Memory B cell (primary cell): ENCODE data around the gene PCSK4.

Experiments
- ATAC-seq: fragments of 150-1000 bp; cut with Tn5 transposase; 2 replicates; pipeline ENCODE4 v1.10.0; 2021; ENCODE audit warnings: low read depth, mild to moderate bottlenecking, moderate library complexity
- DNase-seq, 2 donors: peaks; one replicate each; pipeline ENCODE4 v3.0.0; 2022; ENCODE audit warnings: low spot score in 2 of 2
- H3K27ac Mint-ChIP-seq: one replicate; pipeline ENCODE4 v1.8.0; 2022; ENCODE audit warnings: mild to moderate bottlenecking, moderate library complexity, mixed read lengths
- H3K27me3 Mint-ChIP-seq: one replicate; pipeline ENCODE4 v1.8.0; 2022; ENCODE audit warnings: mixed read lengths
- H3K36me3 Mint-ChIP-seq: one replicate; pipeline ENCODE4 v1.8.0; 2022; ENCODE audit warnings: mild to moderate bottlenecking, mixed read lengths
- H3K4me1 Mint-ChIP-seq: one replicate; pipeline ENCODE4 v1.8.0; 2022; ENCODE audit warnings: mixed read lengths
- H3K4me3 Mint-ChIP-seq: one replicate; pipeline ENCODE4 v1.8.0; 2022; ENCODE audit warnings: mild to moderate bottlenecking, moderate library complexity, mixed read lengths
- H3K9me3 Mint-ChIP-seq: one replicate; pipeline ENCODE4 v1.8.0; 2022; ENCODE audit warnings: mixed read lengths

The PCSK4 gene

DNA sequence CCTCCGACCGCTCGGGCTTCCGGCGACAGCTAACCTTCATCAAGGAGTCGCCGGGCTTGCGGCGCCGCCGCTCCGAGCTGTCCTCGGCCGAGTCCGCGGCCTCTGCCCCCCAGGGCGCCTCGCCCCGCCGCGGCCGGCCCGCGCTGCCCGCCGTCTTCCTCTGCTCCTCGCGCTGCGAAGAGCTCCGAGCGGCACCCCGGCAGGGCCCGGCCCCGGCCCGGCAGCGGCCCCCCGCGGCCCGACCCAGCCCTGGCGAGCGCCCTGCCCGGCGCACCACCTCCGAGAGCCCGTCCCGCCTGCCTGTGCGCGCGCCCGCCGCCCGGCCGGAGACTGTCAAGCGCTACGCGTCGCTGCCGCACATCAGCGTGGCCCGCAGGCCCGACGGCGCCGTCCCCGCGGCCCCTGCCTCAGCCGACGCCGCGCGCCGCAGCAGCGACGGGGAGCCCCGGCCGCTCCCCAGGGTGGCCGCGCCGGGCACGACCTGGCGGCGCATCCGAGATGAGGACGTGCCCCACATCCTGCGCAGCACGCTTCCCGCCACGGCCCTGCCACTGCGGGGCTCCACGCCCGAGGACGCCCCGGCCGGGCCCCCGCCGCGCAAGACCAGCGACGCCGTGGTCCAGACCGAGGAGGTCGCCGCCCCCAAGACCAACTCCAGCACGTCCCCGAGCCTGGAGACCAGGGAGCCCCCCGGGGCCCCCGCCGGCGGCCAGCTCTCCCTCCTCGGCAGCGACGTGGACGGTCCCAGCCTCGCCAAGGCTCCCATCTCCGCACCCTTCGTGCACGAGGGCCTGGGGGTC lies 20.7 kb downstream of the PCSK4 start:
- Mint-ChIP-seq H3K9me3 (no peaks in the 10 kb centered on the region), H3K27ac (no peak overlapping the region), H3K27me3 (peaks cover 5% of the 10 kb centered on the region), H3K4me3 (peak overlapping the region; percentile 81), H3K4me1 (peaks cover 13% of the 10 kb centered on the region), H3K36me3 (no peaks in the 10 kb centered on the region)
- DNase-seq (no peak), ATAC-seq (peak; percentile 24)

DNA sequence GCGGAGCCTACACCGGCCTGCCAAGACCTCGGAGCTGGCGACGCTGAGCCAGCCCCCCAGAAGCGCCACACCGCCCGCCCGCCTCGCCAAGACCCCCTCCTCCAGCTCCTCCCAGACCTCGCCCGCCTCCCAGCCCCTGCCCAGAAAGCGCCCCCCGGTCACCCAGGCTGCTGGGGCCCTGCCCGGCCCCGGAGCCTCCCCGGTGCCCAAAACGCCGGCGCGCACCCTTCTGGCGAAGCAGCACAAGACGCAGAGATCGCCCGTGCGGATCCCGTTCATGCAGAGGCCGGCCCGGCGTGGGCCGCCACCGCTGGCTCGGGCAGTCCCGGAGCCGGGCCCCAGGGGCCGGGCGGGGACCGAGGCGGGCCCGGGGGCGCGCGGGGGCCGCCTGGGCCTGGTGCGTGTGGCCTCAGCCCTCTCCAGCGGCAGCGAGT lies 21.3 kb downstream of the PCSK4 start:
- Mint-ChIP-seq H3K36me3 (no peaks in the 10 kb centered on the region), H3K4me3 (peak overlapping the region; percentile 34), H3K27ac (no peak overlapping the region), H3K27me3 (peaks cover 5% of the 10 kb centered on the region), H3K9me3 (no peaks in the 10 kb centered on the region), H3K4me1 (peaks cover 13% of the 10 kb centered on the region)
- DNase-seq (no peak), ATAC-seq (no peak)

DNA sequence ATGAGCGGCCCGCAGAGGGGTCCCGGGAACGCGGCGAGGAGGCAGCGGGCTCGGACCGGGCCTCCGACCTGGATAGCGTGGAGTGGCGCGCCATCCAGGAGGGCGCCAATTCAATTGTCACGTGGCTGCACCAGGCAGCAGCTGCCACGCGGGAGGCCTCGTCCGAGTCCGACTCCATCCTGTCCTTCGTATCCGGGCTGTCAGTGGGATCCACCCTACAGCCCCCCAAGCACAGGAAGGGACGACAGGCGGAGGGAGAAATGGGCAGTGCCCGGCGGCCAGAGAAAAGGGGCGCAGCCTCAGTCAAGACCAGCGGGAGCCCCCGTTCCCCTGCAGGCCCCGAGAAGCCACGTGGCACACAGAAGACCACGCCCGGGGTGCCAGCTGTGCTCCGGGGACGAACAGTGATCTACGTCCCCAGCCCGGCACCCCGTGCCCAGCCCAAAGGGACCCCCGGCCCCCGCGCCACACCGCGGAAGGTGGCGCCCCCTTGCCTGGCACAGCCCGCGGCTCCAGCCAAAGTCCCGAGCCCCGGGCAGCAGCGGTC lies 21.8 kb downstream of the PCSK4 start:
- H3K4me1 Mint-ChIP-seq = peaks cover 11% of the 10 kb centered on the region
- H3K27ac Mint-ChIP-seq = no peak overlapping the region
- H3K9me3 Mint-ChIP-seq = no peaks in the 10 kb centered on the region
- no peaks in the 10 kb centered on the region for H3K36me3 Mint-ChIP-seq
- DNase-seq = no peak
- peak overlapping the region; percentile 51 for H3K4me3 Mint-ChIP-seq
- H3K27me3 Mint-ChIP-seq = peaks cover 5% of the 10 kb centered on the region
- no peak for ATAC-seq

DNA sequence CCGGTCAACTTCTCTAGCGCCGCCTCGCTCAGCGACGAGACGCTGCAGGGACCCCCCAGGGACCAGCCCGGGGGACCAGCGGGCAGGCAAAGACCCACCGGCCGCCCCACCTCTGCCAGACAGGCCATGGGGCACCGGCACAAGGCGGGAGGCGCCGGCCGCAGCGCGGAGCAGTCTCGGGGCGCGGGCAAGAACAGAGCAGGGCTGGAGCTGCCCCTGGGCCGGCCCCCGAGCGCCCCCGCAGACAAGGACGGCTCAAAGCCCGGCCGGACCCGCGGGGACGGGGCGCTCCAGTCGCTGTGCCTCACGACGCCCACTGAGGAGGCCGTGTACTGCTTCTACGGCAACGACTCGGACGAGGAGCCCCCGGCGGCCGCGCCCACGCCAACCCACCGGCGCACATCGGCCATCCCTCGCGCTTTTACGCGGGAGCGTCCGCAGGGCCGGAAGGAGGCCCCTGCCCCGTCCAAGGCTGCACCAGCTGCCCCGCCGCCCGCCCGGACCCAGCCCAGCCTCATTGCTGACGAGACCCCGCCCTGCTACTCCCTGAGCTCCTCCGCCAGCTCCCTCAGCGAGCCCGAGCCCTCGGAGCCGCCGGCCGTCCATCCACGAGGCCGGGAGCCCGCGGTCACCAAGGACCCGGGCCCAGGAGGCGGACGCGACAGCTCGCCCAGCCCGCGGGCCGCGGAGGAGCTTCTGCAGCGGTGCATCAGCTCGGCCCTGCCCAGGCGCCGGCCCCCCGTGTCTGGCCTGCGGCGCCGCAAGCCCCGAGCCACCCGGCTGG lies 22.5 kb downstream of the PCSK4 start:
- Mint-ChIP-seq H3K9me3 (no peaks in the 10 kb centered on the region), H3K4me3 (no peak overlapping the region), H3K27ac (no peak overlapping the region), H3K4me1 (peaks cover 10% of the 10 kb centered on the region), H3K36me3 (no peaks in the 10 kb centered on the region), H3K27me3 (peaks cover 1% of the 10 kb centered on the region)
- ATAC-seq = no peak
- DNase-seq = no peak

DNA sequence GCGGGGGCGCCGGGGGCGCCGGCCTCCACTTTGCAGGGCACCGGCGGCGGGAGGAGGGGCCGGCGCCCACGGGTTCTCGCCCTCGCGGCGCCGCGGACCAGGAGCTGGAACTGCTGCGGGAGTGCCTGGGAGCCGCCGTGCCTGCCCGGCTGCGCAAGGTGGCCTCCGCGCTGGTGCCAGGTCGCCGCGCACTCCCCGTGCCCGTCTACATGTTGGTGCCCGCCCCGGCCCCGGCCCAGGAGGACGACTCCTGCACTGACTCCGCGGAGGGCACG lies 23.0 kb downstream of the PCSK4 start:
- no peak for DNase-seq
- Mint-ChIP-seq H3K9me3 (no peaks in the 10 kb centered on the region), H3K4me1 (peaks cover 10% of the 10 kb centered on the region), H3K4me3 (no peak overlapping the region), H3K36me3 (no peaks in the 10 kb centered on the region), H3K27me3 (peaks cover 1% of the 10 kb centered on the region), H3K27ac (no peak overlapping the region)
- no peak for ATAC-seq

DNA sequence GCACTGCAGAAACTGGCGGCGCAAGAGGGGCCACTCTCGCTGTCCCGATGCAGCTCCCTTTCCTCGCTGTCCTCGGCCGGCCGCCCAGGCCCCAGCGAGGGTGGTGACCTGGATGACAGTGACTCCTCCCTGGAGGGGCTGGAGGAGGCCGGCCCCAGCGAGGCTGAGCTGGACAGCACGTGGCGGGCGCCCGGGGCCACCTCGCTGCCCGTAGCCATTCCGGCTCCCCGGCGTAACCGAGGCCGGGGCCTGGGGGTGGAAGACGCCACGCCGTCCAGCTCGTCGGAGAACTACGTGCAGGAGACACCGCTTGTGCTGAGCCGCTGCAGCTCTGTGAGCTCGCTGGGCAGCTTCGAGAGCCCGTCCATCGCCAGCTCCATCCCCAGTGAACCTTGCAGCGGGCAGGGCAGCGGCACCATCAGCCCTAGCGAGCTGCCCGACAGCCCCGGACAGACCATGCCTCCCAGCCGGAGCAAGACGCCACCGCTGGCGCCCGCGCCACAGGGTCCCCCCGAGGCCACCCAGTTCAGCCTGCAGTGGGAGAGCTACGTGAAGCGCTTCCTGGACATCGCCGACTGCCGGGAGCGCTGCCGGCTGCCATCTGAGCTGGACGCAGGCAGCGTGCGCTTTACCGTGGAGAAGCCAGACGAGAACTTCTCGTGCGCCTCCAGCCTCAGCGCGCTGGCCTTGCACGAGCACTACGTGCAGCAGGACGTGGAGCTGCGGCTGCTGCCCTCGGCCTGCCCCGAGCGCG lies 23.5 kb downstream of the PCSK4 start:
- Mint-ChIP-seq H3K27ac (no peak overlapping the region), H3K9me3 (no peaks in the 10 kb centered on the region), H3K4me1 (peaks cover 6% of the 10 kb centered on the region), H3K4me3 (no peak overlapping the region), H3K27me3 (peaks cover 1% of the 10 kb centered on the region), H3K36me3 (no peaks in the 10 kb centered on the region)
- ATAC-seq (no peak), DNase-seq (no peak)

DNA sequence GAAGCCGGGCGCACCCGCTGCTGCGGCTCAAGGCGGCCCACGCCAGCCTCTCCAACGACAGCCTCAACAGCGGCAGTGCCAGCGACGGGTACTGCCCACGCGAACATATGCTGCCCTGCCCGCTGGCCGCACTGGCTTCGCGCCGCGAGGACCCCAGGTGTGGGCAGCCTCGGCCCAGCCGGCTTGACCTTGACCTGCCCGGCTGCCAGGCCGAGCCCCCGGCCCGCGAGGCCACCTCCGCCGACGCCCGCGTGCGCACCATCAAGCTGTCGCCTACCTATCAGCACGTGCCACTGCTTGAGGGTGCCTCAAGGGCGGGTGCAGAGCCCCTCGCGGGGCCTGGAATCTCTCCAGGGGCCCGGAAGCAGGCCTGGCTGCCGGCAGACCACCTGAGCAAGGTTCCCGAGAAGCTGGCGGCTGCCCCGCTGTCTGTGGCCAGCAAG lies 24.1 kb downstream of the PCSK4 start:
- ATAC-seq (no peak), DNase-seq (no peak)
- H3K27me3 Mint-ChIP-seq = peaks cover 1% of the 10 kb centered on the region
- H3K4me3 Mint-ChIP-seq = no peak overlapping the region
- no peaks in the 10 kb centered on the region for H3K36me3 Mint-ChIP-seq
- H3K4me1 Mint-ChIP-seq = peaks cover 4% of the 10 kb centered on the region
- H3K27ac Mint-ChIP-seq = no peak overlapping the region
- no peaks in the 10 kb centered on the region for H3K9me3 Mint-ChIP-seq

DNA sequence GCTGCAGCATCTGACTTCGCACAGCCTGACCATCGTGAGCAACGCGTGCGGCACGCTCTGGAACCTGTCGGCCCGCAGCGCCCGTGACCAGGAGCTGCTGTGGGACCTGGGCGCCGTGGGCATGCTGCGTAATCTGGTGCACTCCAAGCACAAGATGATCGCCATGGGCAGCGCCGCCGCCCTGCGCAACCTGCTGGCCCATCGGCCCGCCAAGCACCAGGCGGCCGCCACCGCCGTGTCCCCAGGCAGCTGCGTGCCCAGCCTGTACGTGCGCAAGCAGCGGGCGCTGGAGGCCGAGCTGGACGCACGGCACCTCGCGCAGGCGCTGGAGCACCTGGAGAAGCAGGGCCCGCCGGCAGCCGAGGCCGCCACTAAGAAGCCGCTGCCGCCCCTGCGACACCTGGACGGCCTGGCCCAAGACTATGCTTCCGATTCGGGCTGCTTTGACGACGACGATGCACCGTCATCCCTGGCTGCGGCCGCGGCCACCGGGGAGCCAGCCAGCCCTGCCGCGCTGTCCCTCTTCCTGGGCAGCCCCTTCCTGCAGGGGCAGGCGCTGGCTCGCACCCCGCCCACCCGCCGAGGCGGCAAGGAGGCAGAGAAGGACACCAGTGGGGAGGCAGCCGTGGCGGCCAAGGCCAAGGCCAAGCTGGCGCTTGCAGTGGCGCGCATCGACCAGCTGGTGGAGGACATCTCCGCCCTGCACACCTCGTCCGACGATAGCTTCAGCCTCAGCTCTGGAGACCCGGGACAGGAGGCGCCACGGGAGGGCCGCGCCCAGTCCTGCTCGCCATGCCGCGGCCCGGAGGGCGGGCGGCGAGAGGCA lies 24.7 kb downstream of the PCSK4 start:
- H3K36me3 Mint-ChIP-seq = no peaks in the 10 kb centered on the region
- H3K4me3 Mint-ChIP-seq = no peak overlapping the region
- no peaks in the 10 kb centered on the region for H3K9me3 Mint-ChIP-seq
- peaks cover 1% of the 10 kb centered on the region for H3K27me3 Mint-ChIP-seq
- no peak for DNase-seq
- no peak overlapping the region for H3K27ac Mint-ChIP-seq
- H3K4me1 Mint-ChIP-seq = peaks cover 4% of the 10 kb centered on the region
- ATAC-seq = no peak

DNA sequence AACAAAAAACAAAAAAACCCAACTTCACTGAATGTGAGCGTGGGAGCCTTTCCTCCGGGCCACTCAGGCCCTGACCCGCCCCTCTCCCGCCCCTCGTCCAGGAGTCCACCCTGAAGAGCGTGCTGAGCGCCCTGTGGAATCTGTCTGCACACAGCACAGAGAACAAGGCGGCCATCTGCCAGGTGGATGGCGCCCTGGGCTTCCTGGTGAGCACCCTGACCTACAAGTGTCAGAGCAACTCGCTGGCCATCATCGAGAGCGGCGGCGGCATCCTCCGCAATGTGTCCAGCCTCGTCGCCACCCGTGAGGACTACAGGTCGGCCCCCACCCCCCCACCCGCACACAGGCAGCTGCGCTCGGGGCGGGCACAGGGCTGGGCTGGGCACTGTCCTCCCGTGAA lies 28.3 kb downstream of the PCSK4 start:
- Mint-ChIP-seq H3K4me3 (no peak overlapping the region), H3K27me3 (peaks cover 4% of the 10 kb centered on the region), H3K9me3 (no peaks in the 10 kb centered on the region), H3K4me1 (peaks cover 4% of the 10 kb centered on the region), H3K27ac (no peak overlapping the region), H3K36me3 (peaks cover 3% of the 10 kb centered on the region)
- DNase-seq (no peak), ATAC-seq (no peak)

DNA sequence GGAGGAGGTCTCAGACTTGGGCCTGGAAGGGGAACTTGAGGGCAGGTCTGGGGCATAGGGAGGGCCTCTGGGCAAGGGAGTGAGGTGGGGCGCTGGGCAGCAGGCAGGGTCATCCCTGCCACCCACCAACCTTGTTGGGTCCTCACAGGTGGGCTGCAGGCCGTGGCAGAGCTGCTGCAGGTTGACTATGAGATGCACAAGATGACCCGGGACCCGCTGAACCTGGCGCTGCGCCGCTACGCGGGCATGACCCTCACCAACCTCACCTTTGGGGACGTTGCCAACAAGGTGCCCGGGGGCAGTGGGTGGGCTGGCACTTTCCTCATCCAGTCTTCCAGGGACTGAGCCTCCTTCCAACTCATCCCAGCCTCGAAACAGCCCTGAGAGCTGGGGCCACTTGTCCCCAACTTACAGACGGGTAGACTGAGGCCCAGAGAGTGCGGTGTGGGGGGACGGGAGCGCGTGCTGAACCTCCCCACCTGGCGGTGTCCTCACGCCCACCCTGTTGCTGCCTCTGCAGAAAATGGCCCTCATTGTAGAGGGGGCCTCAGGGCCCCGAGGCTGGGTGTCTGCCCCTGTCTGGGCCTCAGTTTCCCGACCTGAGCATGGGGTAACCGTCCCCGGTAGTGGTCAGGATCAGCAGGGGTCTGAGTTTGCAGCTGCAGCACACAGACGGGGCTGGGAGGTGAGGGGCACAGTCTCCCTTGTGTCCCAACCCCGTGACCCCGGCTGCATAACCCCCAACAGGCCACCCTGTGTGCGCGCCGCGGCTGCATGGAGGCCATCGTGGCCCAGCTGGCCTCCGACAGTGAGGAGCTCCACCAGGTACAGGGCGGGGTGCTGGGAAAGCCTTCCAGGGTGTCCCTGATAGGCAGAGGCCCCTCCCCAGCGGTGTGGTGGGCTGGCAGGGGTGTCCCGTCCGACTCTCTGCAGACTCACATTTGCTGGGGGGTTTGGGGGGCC lies 29.8 kb downstream of the PCSK4 start:
- DNase-seq (no peak), ATAC-seq (no peak)
- Mint-ChIP-seq H3K36me3 (peaks cover 6% of the 10 kb centered on the region), H3K4me3 (no peak overlapping the region), H3K27me3 (peaks cover 8% of the 10 kb centered on the region), H3K27ac (no peak overlapping the region), H3K4me1 (peaks cover 9% of the 10 kb centered on the region), H3K9me3 (no peaks in the 10 kb centered on the region)

DNA sequence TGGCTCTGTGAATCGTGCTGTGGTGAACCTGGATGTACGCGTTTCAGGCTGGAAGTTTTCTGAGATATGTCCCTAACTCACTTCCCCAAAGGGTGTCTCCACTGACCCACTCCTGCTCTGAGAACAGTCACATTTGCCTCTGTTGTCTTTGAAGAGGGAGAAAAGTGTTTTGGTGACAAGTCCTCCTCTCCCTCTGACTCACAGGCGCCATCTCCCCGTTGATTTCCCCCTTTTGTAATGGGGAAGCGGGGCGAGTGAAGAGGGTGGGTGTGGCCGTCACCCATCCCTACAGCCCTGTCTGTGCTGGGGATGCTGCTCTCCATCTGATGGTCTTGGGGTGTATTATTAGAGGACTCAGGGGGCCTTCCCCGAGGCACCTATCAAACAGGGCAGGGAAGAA lies 30.7 kb downstream of the PCSK4 start:
- H3K4me1 Mint-ChIP-seq = peaks cover 14% of the 10 kb centered on the region
- no peak overlapping the region for H3K4me3 Mint-ChIP-seq
- DNase-seq (no peak), ATAC-seq (no peak)
- H3K27ac Mint-ChIP-seq = no peak overlapping the region
- H3K9me3 Mint-ChIP-seq = no peaks in the 10 kb centered on the region
- H3K27me3 Mint-ChIP-seq = peaks cover 8% of the 10 kb centered on the region
- peaks cover 8% of the 10 kb centered on the region for H3K36me3 Mint-ChIP-seq

DNA sequence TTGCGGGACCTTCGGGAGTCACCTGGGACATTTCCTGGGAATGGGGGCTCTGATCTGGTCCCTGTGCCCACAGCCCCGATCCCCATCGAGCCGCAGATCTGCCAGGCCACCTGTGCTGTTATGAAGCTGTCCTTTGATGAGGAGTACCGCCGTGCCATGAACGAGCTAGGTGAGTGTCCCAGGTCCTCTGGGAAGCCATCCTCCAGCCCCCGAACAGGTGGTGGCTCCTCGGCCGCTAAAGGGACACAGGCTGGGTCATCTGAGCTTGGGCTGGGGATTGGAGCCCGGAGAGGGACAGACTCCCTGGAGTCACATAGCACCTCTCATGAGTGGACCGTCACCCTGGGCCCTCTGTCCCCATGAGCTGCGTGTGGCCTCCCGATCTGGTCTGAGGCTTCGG lies 32.3 kb downstream of the PCSK4 start:
- Mint-ChIP-seq H3K27me3 (peaks cover 16% of the 10 kb centered on the region), H3K9me3 (no peaks in the 10 kb centered on the region), H3K36me3 (peaks cover 8% of the 10 kb centered on the region), H3K27ac (no peak overlapping the region), H3K4me3 (no peak overlapping the region), H3K4me1 (peaks cover 17% of the 10 kb centered on the region)
- ATAC-seq (no peak), DNase-seq (no peak)
